GM19455 (cell line): ENCODE measurements around the gene CCDC17.

Experiments used
- ATAC-seq: cut with Tn5 transposase; IDR thresholded peaks from one replicate; pipeline ENCODE4 v1.9.1; 2021; ENCODE audit not compliant: unreplicated experiment

Gene CCDC17

DNA sequence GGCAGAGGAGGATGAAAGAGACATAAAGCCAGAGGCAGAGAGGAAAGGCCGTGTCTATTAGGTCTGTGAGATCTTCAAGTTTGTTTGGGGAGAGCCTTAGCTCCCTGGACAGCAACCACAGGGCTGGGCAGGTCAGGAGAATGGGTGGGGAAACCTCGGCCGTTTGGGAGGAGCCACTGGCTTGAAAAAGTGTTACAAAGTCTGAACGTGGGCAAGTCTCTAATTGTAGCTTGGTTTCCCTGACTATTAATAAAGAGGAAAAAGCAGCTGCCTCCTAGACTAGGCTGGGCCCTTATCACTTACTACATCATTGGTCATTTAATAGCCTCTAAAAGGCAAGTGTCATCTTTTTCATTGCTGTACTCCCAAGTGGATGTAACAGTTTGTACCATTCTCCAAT is at the start of gene CCDC17:
CCDC17 (minus strand) TSS at position 83 of the 400 bp plus-strand sequence. CDS start 145 bp downstream, outside the sequence.
- no peak for ATAC-seq

DNA sequence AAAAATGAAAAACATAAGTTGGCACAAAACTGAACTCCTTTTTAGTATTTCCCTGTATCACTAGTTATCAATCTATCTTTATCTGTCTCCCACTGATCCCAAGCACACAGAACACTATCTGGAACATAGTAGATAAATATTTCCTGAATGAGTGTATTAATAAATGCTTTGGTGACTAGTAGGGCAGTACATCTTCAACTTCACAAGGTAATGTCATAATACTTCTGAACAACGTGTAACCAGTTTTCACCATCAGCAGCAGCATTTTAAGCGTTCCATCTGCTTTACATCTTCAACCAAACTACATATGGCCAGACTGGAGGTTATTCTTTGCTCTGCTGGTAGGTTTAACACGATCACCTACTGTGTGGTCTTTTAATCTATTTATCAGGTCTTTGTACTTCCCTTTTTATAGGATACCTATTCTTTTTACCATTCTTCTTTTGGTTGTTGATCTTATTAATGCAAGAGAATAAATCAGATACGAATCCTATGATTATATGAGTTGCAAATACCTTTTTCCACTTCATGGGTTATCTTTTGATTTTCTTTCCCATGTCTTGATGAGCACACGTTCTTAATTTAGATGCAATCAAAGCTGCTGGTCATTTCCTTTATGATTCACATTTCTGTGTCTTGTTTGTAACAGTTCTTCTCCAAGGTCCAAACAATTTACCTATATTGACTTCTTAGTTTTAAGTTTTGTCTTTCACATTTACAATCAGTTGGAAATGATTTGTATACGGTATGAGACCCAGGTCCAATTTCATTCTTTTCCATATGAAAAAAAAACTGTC is 46.2 kb upstream of the CCDC17 start:
- ATAC-seq: no peak

DNA sequence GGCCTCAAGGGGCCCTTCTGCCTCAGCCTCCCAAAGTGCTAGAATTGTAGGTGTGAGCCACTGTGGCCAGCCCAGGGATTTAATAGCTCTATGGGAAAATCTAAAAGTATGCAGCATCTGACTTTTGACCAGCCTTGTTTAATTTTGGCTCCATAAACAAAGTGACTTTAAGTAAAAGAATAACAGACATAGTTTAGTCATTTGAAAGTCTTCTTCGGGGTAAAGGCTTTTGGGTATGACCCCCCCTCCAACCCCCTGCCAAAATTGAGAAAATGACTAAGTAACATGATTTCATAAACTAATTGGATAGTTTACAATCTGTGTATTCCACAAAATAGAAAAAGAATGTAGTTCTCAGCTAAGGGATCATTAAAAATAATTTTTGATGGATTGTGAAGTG is 45.5 kb upstream of the CCDC17 start:
- no peak for ATAC-seq

DNA sequence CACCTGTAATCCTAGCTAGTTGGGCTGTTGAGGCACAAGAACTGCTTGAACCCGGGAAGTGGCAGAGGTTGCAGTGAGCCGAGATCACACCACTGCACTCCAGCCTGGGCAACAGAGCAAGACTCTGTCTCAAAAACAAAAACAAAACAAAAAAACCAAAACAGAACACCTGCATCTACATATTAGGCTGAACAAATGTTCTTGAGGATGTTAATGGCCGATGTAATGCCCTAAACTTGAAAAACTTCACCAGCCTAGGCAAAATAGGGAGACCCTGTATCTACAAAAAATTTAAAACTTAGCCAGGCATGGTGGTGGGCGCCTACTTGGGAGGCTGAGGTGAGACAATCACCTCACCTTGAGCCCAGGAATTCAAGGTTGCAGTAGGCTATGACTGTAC is 44.7 kb upstream of the CCDC17 start:
- ATAC-seq: no peak

DNA sequence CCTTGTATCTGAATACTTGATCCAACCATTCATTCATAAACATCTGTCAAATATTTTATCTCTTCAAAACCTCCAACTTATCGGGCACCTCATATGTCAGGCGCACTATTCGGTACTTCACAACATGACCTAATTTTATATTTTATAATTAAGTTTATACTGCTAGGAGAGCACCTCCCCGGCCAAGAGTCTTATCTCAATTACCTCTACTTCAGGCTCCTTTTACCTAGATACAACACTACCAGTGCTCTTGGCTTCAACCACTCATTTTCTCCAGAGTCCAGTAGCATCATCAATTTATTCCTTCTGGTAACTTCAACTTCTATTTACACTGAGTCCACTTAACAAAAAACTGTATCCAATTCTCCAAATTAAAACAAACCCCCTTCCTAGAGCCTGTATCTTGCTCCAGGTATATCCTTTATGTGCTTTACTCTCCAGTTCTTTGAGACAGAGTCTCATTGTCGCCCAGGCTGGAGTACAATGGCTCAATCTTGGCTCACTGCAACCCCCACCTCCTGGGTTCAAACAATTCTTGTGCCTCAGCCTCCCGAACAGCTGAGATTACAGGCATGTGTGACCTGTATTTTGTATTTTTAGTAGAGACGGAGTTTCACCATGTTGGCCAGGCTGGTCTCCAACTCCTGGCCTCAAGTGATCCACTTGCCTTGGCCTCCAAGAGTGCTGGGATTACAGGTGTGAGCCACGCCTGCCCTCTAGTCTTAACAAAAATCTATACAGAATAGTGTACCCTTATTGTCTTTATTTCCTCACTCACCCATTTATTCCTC is 43.7 kb upstream of the CCDC17 start:
- no peak for ATAC-seq

DNA sequence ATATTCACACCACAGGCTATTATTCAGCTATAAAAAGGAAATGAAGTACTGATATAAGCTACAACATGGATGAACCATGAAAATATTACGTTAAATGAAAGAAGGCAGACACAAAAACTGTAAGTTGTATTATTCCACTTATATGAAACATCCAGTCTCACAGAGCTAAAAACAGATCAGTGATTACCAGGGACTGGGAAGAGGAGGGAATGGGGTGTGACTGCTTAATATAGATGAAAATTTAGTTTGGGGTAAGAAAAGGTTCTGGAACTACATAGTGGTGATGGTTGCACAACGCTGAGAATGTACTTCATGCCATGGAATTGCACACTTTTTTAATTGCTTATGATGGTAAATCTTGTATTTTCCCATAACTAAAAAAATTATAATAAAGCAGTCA is 43.0 kb upstream of the CCDC17 start:
- ATAC-seq: no peak

DNA sequence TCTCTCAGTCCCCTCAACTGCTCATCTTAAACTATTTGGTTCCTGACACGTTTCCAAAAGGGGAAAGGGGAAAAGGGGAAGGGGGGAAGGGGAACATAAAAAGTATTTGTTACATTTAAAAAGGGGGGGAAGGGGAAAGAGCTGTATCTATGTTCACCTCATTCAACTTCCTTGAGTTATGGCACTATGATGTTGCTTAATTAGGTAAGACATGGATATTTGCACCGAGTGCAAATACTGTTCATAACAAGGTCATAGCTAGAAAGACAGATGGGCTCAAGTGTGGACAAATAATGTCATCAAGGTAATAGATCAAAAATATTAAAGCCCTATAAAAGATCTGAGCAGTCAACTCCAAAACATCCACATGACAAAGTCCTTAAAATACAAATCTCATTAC is 36.5 kb upstream of the CCDC17 start:
- no peak for ATAC-seq

DNA sequence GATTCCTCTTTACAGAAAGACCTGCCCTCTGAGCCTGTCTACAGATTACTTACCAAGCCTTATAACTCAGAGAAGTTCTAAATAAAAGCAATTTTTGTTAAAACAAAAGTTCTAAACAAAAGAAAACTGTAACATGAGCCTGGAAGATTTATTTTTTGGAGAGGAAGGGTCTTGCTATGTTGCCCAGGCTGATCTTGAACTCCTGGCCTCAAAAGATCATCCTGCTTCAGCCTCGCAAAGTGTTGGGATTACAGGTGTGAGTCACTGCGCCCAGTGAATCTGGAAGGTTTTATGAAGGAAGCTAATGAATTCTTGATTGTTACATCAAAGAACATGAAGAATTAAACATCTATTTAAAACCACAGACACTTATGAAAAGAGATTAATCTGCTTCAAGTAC is 35.4 kb upstream of the CCDC17 start:
- no peak for ATAC-seq

DNA sequence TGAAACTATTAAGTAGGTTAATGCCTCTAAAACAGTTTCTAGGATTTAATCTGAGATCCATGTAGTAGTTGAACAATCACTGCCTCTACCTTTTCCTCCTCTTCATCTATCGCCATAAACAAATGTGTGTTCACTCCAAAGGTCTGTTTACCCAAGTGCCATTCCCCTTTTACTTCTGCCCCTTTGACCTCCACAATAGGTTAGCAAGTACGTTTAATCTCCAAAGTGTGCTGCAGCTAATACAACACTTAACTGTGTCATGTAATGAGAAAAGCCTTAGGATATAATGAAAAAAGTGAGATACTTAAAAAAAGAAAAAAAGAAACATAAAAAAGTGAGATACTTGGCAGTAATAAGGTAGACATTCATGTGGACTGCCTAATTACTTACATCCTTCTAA is 34.3 kb upstream of the CCDC17 start:
- ATAC-seq: no peak

DNA sequence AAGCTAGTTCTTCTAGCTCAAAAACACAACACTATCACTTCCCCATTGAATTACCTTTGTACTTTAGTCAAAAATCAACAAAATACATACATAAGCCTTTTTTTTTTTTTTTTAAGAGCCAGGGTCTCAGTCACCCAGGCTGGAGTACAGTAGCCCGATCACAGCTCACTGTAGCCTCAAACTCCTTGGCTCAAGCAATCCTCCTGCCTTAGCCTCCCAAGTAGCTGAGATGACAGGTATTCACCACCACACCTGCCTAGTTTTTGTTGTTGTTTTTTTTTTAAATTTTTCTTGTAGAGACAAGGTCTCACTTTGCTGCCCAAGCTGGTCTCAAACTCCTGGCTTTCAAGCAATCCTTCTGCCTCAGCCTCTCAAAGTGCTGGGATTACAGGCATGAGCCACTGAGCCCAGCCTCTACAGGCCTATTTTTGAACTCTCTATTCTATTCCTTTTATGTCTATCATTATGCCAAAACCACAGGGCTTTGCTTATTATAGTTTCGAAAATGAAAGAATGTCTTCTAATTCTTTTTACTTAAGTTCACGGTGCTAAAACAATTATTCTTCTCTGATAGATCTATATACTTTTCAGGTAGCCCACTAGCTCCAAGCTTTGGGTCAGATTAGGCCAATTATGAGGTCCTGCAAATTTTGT is 32.8 kb upstream of the CCDC17 start:
- ATAC-seq: no peak

DNA sequence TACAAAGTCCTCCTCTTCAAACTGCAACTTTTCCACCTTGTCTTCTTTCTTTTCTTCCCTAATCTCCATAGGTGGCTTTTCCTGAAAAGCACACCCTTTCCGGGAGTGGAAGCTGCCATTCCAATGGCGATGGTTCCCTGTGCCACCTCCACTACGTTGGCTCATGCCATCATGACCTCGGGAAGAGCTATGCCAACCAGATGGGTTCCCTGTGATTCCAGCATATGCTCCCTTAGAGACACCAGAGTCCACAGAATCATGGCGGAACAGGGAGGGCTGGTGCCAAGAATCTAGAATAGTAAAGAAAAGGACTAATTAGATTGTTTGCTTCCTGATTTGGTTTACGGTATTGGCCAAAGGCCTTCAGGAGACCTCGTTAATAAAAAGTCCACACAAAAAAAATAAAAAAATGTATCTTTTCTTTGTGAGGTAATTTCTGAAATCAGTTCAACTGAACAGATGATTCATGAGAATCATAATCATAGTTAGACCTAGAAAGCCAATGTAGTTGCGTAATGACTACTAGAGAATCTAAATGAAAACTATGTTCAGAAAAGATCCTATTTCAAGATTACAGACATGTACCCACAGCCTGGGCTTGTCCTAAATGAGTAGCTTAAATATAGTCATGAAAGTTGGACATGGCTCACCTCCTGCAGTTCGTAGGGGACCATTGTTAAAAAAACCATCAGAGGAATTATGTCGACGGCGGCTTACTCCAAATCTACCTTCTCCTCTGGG is 30.9 kb upstream of the CCDC17 start:
- no peak for ATAC-seq

DNA sequence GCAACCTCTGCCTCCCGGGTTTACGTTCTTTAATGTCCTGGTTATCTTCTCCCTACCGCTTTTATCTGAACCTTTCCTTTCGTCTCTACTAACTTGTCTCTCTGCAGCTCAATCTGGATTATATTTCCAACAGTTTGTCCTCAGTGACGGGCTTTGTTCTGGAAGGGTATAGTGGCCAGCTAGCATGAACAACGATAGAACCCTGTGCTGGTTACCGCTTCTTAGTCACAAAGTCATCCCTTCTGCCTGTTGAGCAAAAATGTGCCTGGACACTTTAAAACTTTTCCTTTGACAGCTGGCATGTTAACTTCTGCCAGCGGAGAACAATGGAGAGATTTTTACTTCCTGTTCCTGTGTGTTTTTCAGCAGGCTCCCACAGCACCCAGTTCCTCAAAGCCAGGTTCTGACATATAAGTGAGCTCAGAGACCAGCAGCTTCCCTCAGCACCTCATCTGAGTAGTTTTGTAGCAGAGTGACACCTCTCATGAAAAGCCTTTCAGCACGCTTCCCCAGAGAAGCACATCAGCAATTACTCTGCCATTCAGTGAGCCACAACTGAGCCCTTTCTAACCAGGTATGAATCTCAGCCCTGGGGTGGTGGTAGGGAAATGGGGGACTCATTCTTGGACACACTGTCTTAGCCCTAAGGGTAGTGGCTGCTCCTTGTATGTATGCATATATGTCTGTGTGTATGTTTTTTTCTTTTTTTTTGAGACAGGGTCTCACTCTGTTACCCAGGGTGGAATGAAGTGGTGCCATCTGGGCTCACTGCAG is 23.6 kb upstream of the CCDC17 start:
- ATAC-seq: no peak

DNA sequence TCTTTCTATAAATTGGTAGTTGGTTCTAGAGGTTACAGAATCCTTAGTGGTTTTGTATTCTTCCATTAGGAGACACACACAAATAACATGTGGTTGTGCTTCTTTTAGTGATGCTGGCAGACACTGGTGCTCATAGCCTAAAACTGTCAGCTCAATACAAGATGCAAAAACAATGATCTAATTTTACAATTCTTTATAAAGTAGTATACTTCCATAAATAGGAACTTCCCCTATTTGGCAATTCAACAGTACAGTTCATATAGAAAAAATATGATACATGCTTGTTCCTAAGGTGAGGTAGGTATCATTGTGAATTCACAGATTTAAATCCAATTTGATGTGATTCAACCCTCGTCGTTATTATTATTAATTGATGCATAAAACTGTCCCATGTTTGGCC is 20.8 kb upstream of the CCDC17 start:
- ATAC-seq: no peak

DNA sequence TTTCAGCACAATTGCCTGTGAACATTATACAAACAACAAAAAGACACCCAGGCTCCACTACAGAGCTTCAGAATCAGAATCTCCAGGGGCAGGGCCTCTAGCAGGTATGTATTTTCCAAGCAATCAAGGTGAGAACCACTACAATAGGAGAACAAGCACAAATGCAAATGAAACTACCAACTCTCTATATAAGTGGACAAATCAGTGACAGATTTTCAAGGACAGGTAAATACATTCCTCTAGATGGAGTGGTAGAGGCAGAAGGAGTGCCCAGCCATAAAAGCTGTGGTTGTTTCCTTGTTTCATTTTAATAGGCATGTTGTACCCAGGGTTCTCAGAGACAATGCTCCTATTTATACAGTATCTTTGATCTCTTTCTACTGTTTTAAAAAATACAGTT is 20.1 kb upstream of the CCDC17 start:
- ATAC-seq: no peak

DNA sequence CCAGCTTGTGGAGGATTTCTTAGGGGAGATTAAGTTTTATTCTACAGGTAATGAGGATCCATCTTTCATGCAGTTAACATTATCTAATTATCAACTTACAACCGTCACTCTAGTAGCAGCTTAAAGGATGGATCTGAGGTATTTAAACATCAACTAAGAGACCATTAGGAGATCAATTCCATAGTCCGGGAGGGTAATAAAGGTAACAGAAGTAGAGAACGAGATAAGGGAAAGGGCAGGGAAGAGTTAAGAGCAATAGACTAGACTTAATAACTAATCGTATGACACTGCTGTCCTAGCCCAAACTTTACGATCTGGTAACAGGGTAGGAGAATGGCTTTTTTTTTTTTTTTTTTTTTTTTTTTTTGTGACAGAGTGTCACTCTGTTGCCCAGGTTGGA is 19.5 kb upstream of the CCDC17 start:
- no peak for ATAC-seq

DNA sequence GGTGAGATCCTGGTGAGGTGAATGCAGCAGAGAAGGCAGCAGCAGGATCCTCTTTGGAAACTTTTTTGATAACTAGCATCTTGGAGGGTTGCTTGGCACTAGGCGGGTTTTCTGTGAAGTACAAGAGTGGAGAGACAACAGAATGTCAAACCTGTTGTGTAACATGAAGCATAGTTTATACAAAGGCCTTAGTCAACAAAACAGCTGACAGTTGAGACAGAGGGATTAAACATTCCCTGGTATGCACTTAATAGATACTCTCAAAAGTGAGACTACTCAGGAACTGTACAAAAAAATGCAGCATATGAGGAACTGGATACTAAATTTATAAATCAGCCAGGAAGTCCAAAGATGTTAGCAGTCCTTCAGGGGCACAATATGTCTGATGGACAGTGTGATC is 16.4 kb upstream of the CCDC17 start:
- ATAC-seq: no peak

DNA sequence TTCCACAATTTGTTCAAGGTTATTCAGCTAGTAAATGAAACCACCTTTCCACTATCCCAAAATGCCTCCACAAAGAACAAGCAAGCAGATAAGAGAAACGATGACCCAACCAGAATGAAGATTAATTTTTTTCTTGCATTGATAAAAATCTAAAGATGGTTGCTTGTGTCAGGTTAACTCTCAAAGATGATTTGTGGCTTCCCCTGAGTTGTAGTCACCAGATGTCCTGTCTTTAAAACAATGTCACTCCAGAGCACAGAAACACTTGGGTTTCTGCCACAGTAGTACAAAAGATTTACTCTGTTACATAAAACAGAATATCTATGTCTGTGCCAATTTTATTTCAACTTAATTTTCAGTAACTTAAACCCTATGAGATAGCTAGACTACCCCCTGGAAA is 11.4 kb upstream of the CCDC17 start:
- ATAC-seq: no peak

DNA sequence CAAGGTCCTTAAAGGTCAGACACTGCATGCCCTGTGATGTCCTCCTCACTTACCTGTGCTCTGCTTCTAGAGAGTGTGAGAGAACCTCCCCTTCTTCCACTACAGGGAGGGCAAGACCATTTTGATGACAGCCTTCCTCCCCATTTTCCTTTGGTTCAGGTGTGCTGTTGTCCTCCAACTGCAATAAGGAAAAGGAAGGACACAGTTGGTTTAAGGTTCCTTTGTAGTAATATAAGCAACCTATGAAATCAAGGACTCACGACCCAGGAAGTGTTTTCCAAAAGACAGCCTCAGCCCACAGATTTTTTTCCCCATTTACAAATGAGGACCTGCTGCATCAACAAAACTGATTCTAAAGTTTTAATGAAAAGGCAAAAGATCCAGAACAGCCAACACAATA is 6.6 kb upstream of the CCDC17 start:
- no peak for ATAC-seq

DNA sequence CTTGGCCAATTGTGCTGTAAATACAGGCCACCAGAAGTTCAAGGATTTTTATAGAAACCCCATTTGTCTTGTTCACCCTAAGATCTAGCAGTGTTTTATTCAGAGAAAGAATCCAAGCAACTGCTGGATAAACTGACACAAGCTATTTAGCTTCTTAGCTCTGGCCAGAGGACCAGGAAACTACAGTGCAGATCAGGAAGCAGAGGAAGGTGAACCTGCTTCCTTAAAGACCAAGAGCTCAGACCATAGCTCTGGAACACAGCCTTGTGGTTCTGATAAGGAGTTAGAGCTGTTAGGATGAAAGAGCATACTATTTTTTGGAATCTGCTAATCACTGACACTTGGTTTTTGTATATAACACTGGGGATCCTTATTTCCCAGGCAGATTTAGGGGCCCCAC is 5.2 kb upstream of the CCDC17 start:
- no peak for ATAC-seq
